Activated CD8-positive, alpha-beta T cell treated with anti-CD3 and anti-CD28 coated beads for 36 hours (primary cell): ENCODE results near the gene RASL10B. TPM values are rescaled to one million over a fixed set of nuclear protein-coding genes. Genes with fewer than 3 reads are reported as not detected.

Source experiments
- ATAC-seq: fragments of 200-7000 bp; cut with Tn5 transposase; one replicate; pipeline ENCODE4 v1.10.0; 2021; ENCODE audit warnings: mild to moderate bottlenecking, moderate library complexity
- CTCF ChIA-PET: fragments of 350-600 bp; sonication (Branson Sonifier 250); formaldehyde crosslinking; loops from one replicate; lab custom pipeline; 2021; ENCODE audit warnings: antibody characterized with exemption; lab: Charles Lee
- POLR2A ChIA-PET: fragments of 350-600 bp; sonication (Branson Sonifier 250); formaldehyde crosslinking; loops from one replicate; lab custom pipeline; 2021; ENCODE audit warnings: antibody characterized with exemption; lab: Charles Lee
- DNase-seq: peaks from one replicate; pipeline ENCODE4 v3.0.0-alpha.2; 2020
- H3K27ac Mint-ChIP-seq: one replicate; pipeline ENCODE4 v1.8.0; 2021; ENCODE audit warnings: mild to moderate bottlenecking, mixed read lengths
- H3K27me3 Mint-ChIP-seq: one replicate; pipeline ENCODE4 v1.8.0; 2021; ENCODE audit warnings: mixed read lengths
- H3K36me3 Mint-ChIP-seq: one replicate; pipeline ENCODE4 v1.8.0; 2021; ENCODE audit warnings: low read depth, mixed read lengths
- H3K4me1 Mint-ChIP-seq: one replicate; pipeline ENCODE4 v1.8.0; 2021; ENCODE audit warnings: low read depth, mixed read lengths
- H3K4me3 Mint-ChIP-seq: one replicate; pipeline ENCODE4 v1.8.0; 2021; ENCODE audit warnings: mild to moderate bottlenecking, moderate library complexity, mixed read lengths
- H3K9me3 Mint-ChIP-seq: one replicate; pipeline ENCODE4 v1.8.0; 2021; ENCODE audit warnings: mixed read lengths
- CTCF ChIP-seq: fragments of 200-600 bp; IDR thresholded peaks from one replicate; pipeline ENCODE4 v1.8.0; 2022; ENCODE audit warnings: antibody characterized with exemption, mild to moderate bottlenecking
- intact Hi-C: fragments of 100-400 bp; cut with micrococcal nuclease; formaldehyde crosslinking; loops from one replicate; pipeline ENCODE4 v1.10.0; 2022
- total RNA-seq, 2 experiments: library from RNA; stranded (reverse); gene quantifications; one replicate each; pipeline ENCODE4 v1.2.3, GENCODE V29; 2021

The RASL10B gene
- total RNA-seq, 2 experiments from 2014 or later: 1.9 to 2.3 TPM

- TF ChIP-seq CTCF: no peak
- no peak for DNase-seq
- H3K27ac Mint-ChIP-seq: no peak overlapping the region
- intact Hi-C loops: loop anchor here (5.0 to 10.0 kb wide), 2 partner anchors 134 to 571 kb away; no protein-coding TSS in a partner anchor
- H3K4me3 Mint-ChIP-seq: no peak overlapping the region
- ChIA-PET CTCF (interaction anchor here (1.0 to 7.4 kb wide), 7 partner anchors 13 to 573 kb away, joined by 3 to 121 read pairs (median 24); partner anchors contain the start of genes C17orf50 and RASL10B), POLR2A (no interaction called here)
- H3K27me3 Mint-ChIP-seq: peaks cover 48% of the 10 kb centered on the region
- H3K9me3 Mint-ChIP-seq: no peaks in the 10 kb centered on the region
- no peak for ATAC-seq
- no peaks in the 10 kb centered on the region for H3K36me3 Mint-ChIP-seq
- H3K4me1 Mint-ChIP-seq: peaks cover 38% of the 10 kb centered on the region
Measured at GRCh38 chr17:35745749-35746320, 14.4 kb downstream of the RASL10B start.

- CTCF ChIA-PET: interaction anchor here (0.6 to 7.4 kb wide), 70 partner anchors 8 to 722 kb away, joined by 3 to 121 read pairs (median 5); partner anchors contain the start of genes AP2B1, C17orf50, RAD51D and RASL10B
- Mint-ChIP-seq H3K4me3 (peak overlapping the region; percentile 24), H3K27me3 (peaks cover 43% of the 10 kb centered on the region), H3K4me1 (peaks cover 33% of the 10 kb centered on the region), H3K9me3 (no peaks in the 10 kb centered on the region), H3K27ac (no peak overlapping the region), H3K36me3 (no peaks in the 10 kb centered on the region)
- peak; percentile 88 for TF ChIP-seq CTCF
- POLR2A ChIA-PET: interaction anchor here (0.9 to 2.0 kb wide), 5 partner anchors 12 to 168 kb away, joined by 3 to 8 read pairs (median 3); partner anchors contain the start of genes MMP28 and TAF15
- DNase-seq (peak; percentile 93), ATAC-seq (peak; percentile 88)
- intact Hi-C loops: loop anchor here (5.0 to 10.0 kb wide), 2 partner anchors 135 to 573 kb away; no protein-coding TSS in a partner anchor
Measured at GRCh38 chr17:35747540-35748017, 16.1 kb downstream of the RASL10B start.

GRCh38 chr17:35748341-35748841, 17.0 kb downstream of the RASL10B start:
- ChIA-PET CTCF (interaction anchor here (1.1 to 7.4 kb wide), 30 partner anchors 9 to 628 kb away, joined by 3 to 121 read pairs (median 6); partner anchors contain the start of genes C17orf50, RASL10B and TAF15), POLR2A (interaction anchor here (0.8 to 2.0 kb wide), 4 partner anchors 9 to 211 kb away, joined by 3 to 8 read pairs (median 6); partner anchors contain the start of genes SLFN12L and TAF15)
- intact Hi-C loops: loop anchor here (5.0 to 10.0 kb wide), 2 partner anchors 136 to 574 kb away; no protein-coding TSS in a partner anchor
- H3K9me3 Mint-ChIP-seq: no peaks in the 10 kb centered on the region
- ATAC-seq (peak; percentile 46), DNase-seq (peak; percentile 59)
- no peak for TF ChIP-seq CTCF
- peaks cover 33% of the 10 kb centered on the region for H3K4me1 Mint-ChIP-seq
- H3K27me3 Mint-ChIP-seq: peaks cover 42% of the 10 kb centered on the region
- no peaks in the 10 kb centered on the region for H3K36me3 Mint-ChIP-seq
- H3K4me3 Mint-ChIP-seq: peak overlapping the region; percentile 32
- H3K27ac Mint-ChIP-seq: peak overlapping the region; percentile 70

- H3K4me3 Mint-ChIP-seq: no peak overlapping the region
- no peak for TF ChIP-seq CTCF
- ChIA-PET POLR2A (interaction anchor here (0.8 to 1.2 kb wide), 4 partner anchors 8 to 212 kb away, joined by 3 to 5 read pairs (median 3); partner anchors contain the start of gene SLFN12L), CTCF (interaction anchor here (1.1 to 7.4 kb wide), 13 partner anchors 10 to 629 kb away, joined by 3 to 121 read pairs (median 14); partner anchors contain the start of gene C17orf50)
- DNase-seq: no peak
- peaks cover 39% of the 10 kb centered on the region for H3K27me3 Mint-ChIP-seq
- peak overlapping the region; percentile 70 for H3K27ac Mint-ChIP-seq
- intact Hi-C loops: loop anchor here (5.0 to 10.0 kb wide), 2 partner anchors 137 to 574 kb away; no protein-coding TSS in a partner anchor
- H3K9me3 Mint-ChIP-seq: no peaks in the 10 kb centered on the region
- H3K4me1 Mint-ChIP-seq: peaks cover 33% of the 10 kb centered on the region
- H3K36me3 Mint-ChIP-seq: no peaks in the 10 kb centered on the region
- ATAC-seq: no peak
Measured at GRCh38 chr17:35748979-35749378, 17.5 kb downstream of the RASL10B start.
